H1 (cell line): ENCODE measurements around the gene COQ9. TPM values are rescaled to one million over a fixed set of nuclear protein-coding genes. Genes with fewer than 3 reads are reported as not detected.

Source experiments
- CTCF ChIA-PET: fragments of 300-600 bp; sonication (Branson Sonifier 250); formaldehyde crosslinking; loops from one replicate; lab custom pipeline; 2021; ENCODE audit not compliant: partially characterized antibody; lab: Charles Lee
- POLR2A ChIA-PET: fragments of 300-600 bp; sonication (Branson Sonifier 250); formaldehyde crosslinking; loops from one replicate; lab custom pipeline; 2021; ENCODE audit warnings: inconsistent platforms; ENCODE audit not compliant: partially characterized antibody; lab: Charles Lee
- DNase-seq, 2 experiments: peaks; one replicate each; pipeline versions ENCODE4 v3.0.0 to v3.0.0-alpha.2; 2010 to 2022; ENCODE audit warnings: low spot score in 2 of 2, low read depth in 1 of 2, mixed read lengths in 1 of 2
- FAIRE-seq: peaks from 2 replicates; lab custom pipeline; 2011; peaks lifted over from hg19 to GRCh38; lab: Jason Lieb, UNC
- H2AFZ ChIP-seq: 2 replicates; pipeline ENCODE4 v1.8.1; 2012; ENCODE audit warnings: low read length, inconsistent platforms
- H2AK5ac ChIP-seq: 2 replicates; pipeline ENCODE4 v1.6.1; 2013; ENCODE audit warnings: low read depth, low read length
- H2BK120ac ChIP-seq: replicated peaks from 2 replicates; pipeline ENCODE3; 2013; ENCODE audit warnings: low read depth, low read length, inconsistent platforms
- H2BK12ac ChIP-seq: 2 replicates; pipeline ENCODE4 v1.6.1; 2013; ENCODE audit warnings: low read depth, low read length
- H2BK15ac ChIP-seq: 2 replicates; pipeline ENCODE4 v1.6.1; 2013; ENCODE audit warnings: low read length
- H2BK20ac ChIP-seq: 2 replicates; pipeline ENCODE4 v1.6.1; 2013; ENCODE audit warnings: low read length
- H2BK5ac ChIP-seq: 2 replicates; pipeline ENCODE4 v1.6.1; 2013; ENCODE audit warnings: low read depth, low read length
- H3K14ac ChIP-seq: 2 replicates; pipeline ENCODE4 v1.6.1; 2013; ENCODE audit warnings: inconsistent platforms; ENCODE audit not compliant: insufficient read length
- H3K18ac ChIP-seq: 2 replicates; pipeline ENCODE4 v1.6.1; 2013; ENCODE audit warnings: low read length; ENCODE audit errors: extremely low read depth
- H3K23ac ChIP-seq: 2 replicates; pipeline ENCODE4 v1.6.1; 2013; ENCODE audit warnings: inconsistent platforms; ENCODE audit not compliant: insufficient read length
- H3K23me2 ChIP-seq: 2 replicates; pipeline ENCODE4 v1.6.1; 2013; ENCODE audit warnings: low read depth, low read length
- H3K27ac ChIP-seq: 2 replicates; pipeline ENCODE4 v1.6.1; 2011; ENCODE audit warnings: low read depth, low read length, inconsistent platforms
- H3K27me3 ChIP-seq, 4 experiments: replicated peaks in 1 of 4; 1 replicate in 1 of 4; 2 replicates in 3 of 4; pipeline versions ENCODE4 v1.6.1 to v1.8.1; 2011 to 2013; ENCODE audit warnings: low read length in 3 of 4, mild to moderate bottlenecking in 3 of 4, inconsistent platforms in 2 of 4, mixed read lengths in 2 of 4, moderate library complexity in 1 of 4; ENCODE audit not compliant: control insufficient read depth in 3 of 4, insufficient read depth in 3 of 4; ENCODE audit errors: extremely low read depth in 1 of 4
- H3K36me3 ChIP-seq, 4 experiments: 2 replicates each; pipeline versions ENCODE4 v1.6.1 to v1.8.1; 2011 to 2013; ENCODE audit warnings: mild to moderate bottlenecking in 4 of 4, low read length in 3 of 4, moderate library complexity in 2 of 4, control low read depth in 1 of 4, inconsistent platforms in 1 of 4; ENCODE audit not compliant: insufficient read depth in 4 of 4, control insufficient read depth in 2 of 4
- H3K4ac ChIP-seq: replicated peaks from 2 replicates; pipeline ENCODE3; 2013; ENCODE audit warnings: low read length, low read depth, mixed read lengths, inconsistent platforms; ENCODE audit not compliant: insufficient read length
- H3K4me1 ChIP-seq, 4 experiments: replicated peaks in 1 of 4; 1 replicate in 1 of 4; 2 replicates in 3 of 4; pipeline versions ENCODE4 v1.6.1 to v1.8.1; 2011 to 2013; ENCODE audit warnings: low read length in 3 of 4, inconsistent platforms in 2 of 4, mixed read lengths in 1 of 4; ENCODE audit not compliant: insufficient read depth in 4 of 4, control insufficient read depth in 3 of 4
- H3K4me2 ChIP-seq, 2 experiments: 2 replicates each; pipeline versions ENCODE4 v1.6.1 to v1.8.1; 2011 to 2013; ENCODE audit warnings: low read depth in 2 of 2, low read length in 2 of 2, control low read depth in 1 of 2, inconsistent platforms in 1 of 2, mild to moderate bottlenecking in 1 of 2; ENCODE audit not compliant: insufficient read depth in 1 of 2
- H3K4me3 ChIP-seq, 4 experiments: fragments of 200-600, 300-600 bp in 1 of 4; sonication (generic), shearing (Covaris generic), sonication (Bioruptor Twin) in 1 of 4; 2 replicates each; pipeline versions ENCODE4 v1.5.1 to v1.8.1; 2011 to 2016; ENCODE audit warnings: low read length in 4 of 4, low read depth in 3 of 4, control low read depth in 2 of 4, inconsistent platforms in 2 of 4, mild to moderate bottlenecking in 2 of 4, mixed read lengths in 1 of 4, moderate library complexity in 1 of 4; ENCODE audit not compliant: insufficient read depth in 2 of 4; ENCODE audit errors: extremely low read depth in 1 of 4
- H3K56ac ChIP-seq: replicated peaks from 2 replicates; pipeline ENCODE3; 2013; ENCODE audit warnings: low read depth, mild to moderate bottlenecking, mixed read lengths, low read length, inconsistent platforms; ENCODE audit not compliant: insufficient read length
- H3K79me1 ChIP-seq: 2 replicates; pipeline ENCODE4 v1.6.1; 2013; ENCODE audit warnings: low read depth, low read length, control low read depth
- H3K79me2 ChIP-seq, 2 experiments: 2 replicates each; pipeline versions ENCODE4 v1.6.1 to v1.8.1; 2012 to 2013; ENCODE audit warnings: low read length in 2 of 2, mild to moderate bottlenecking in 2 of 2, inconsistent platforms in 1 of 2; ENCODE audit not compliant: insufficient read depth in 2 of 2, control insufficient read depth in 1 of 2
- H3K9ac ChIP-seq, 4 experiments: replicated peaks in 1 of 4; 1 replicate in 1 of 4; 2 replicates in 3 of 4; pipeline versions ENCODE4 v1.6.1 to v1.8.1; 2011 to 2013; ENCODE audit warnings: low read depth in 3 of 4, low read length in 3 of 4, control low read depth in 2 of 4, mild to moderate bottlenecking in 2 of 4, moderate library complexity in 2 of 4, inconsistent platforms in 1 of 4; ENCODE audit errors: extremely low read depth in 1 of 4
- H3K9me3 ChIP-seq, 2 experiments: 2 replicates each; pipeline versions ENCODE4 v1.6.1 to v1.8.1; 2012 to 2013; ENCODE audit warnings: mild to moderate bottlenecking in 2 of 2, moderate library complexity in 2 of 2, control low read depth in 1 of 2, inconsistent platforms in 1 of 2, low read depth in 1 of 2, low read length in 1 of 2, mixed read lengths in 1 of 2; ENCODE audit not compliant: insufficient read depth in 2 of 2
- H4K20me1 ChIP-seq, 2 experiments: replicated peaks in 1 of 2; 2 replicates each; pipeline versions ENCODE3 to v1.8.1; 2011 to 2013; ENCODE audit warnings: inconsistent platforms in 2 of 2, low read length in 2 of 2, mild to moderate bottlenecking in 1 of 2; ENCODE audit not compliant: insufficient read depth in 2 of 2, control insufficient read depth in 1 of 2
- H4K5ac ChIP-seq: 2 replicates; pipeline ENCODE4 v1.6.1; 2013; ENCODE audit warnings: low read length, low read depth, mixed read lengths, inconsistent platforms; ENCODE audit not compliant: insufficient read length
- H4K8ac ChIP-seq: 2 replicates; pipeline ENCODE4 v1.8.0; 2013; ENCODE audit warnings: mild to moderate bottlenecking, moderate library complexity, low read length, inconsistent platforms; ENCODE audit not compliant: insufficient read depth; ENCODE audit errors: extremely low read depth
- H4K91ac ChIP-seq: replicated peaks from 2 replicates; pipeline ENCODE3; 2013; ENCODE audit warnings: low read length, mixed read lengths, inconsistent platforms; ENCODE audit not compliant: insufficient read length
- EP300 ChIP-seq, 2 experiments: IDR thresholded peaks; 1 replicate in 1 of 2; 2 replicates in 1 of 2; pipeline ENCODE4 v1.6.1; 2011 to 2012; ENCODE audit warnings: low read depth in 2 of 2, low read length in 2 of 2, mild to moderate bottlenecking in 2 of 2, borderline replicate concordance in 1 of 2, inconsistent platforms in 1 of 2, moderate library complexity in 1 of 2
- EZH2 ChIP-seq: fragments of 200-600 bp; sonication (generic); IDR thresholded peaks from 2 replicates; pipeline ENCODE4 v1.7.1; 2012; ENCODE audit warnings: low read depth, mild to moderate bottlenecking, moderate library complexity, low read length, inconsistent platforms; ENCODE audit not compliant: severe bottlenecking
- FOSL1 ChIP-seq: IDR thresholded peaks from 2 replicates; pipeline ENCODE4 v1.6.1; 2011; ENCODE audit warnings: mild to moderate bottlenecking, low read depth, low read length, moderate library complexity; ENCODE audit not compliant: insufficient read depth
- JUN ChIP-seq: IDR thresholded peaks from 2 replicates; pipeline ENCODE4 v1.6.1; 2011; ENCODE audit warnings: low read depth, mild to moderate bottlenecking, improper control_type of control experiment, low read length
- NRF1 ChIP-seq: IDR thresholded peaks from 2 replicates; pipeline ENCODE4 v1.6.1; 2011; ENCODE audit warnings: mild to moderate bottlenecking, low read depth, low read length, improper control_type of control experiment
- POLR2A ChIP-seq, 2 experiments: IDR thresholded peaks; 1 replicate in 1 of 2; 2 replicates in 1 of 2; pipeline ENCODE4 v1.6.1; 2011; ENCODE audit warnings: low read depth in 2 of 2, low read length in 2 of 2, mild to moderate bottlenecking in 2 of 2; ENCODE audit errors: control extremely low read depth in 1 of 2
- RFX5 ChIP-seq: IDR thresholded peaks from 2 replicates; pipeline ENCODE4 v1.6.1; 2011; ENCODE audit warnings: low read depth, low read length, improper control_type of control experiment, borderline replicate concordance
- SIRT6 ChIP-seq: IDR thresholded peaks from one replicate; pipeline ENCODE4 v1.7.1; 2012; ENCODE audit warnings: low read length, inconsistent platforms
- SIX5 ChIP-seq: IDR thresholded peaks from 2 replicates; pipeline ENCODE4 v1.6.1; 2011; ENCODE audit warnings: mild to moderate bottlenecking, low read depth, low read length
- SP2 ChIP-seq: IDR thresholded peaks from 2 replicates; pipeline ENCODE4 v1.6.1; 2012; ENCODE audit warnings: mild to moderate bottlenecking, low read length, inconsistent platforms
- SP4 ChIP-seq: IDR thresholded peaks from 2 replicates; pipeline ENCODE4 v1.6.1; 2012; ENCODE audit warnings: low read length, inconsistent platforms
- SRF ChIP-seq: IDR thresholded peaks from 2 replicates; pipeline ENCODE4 v1.6.1; 2011; ENCODE audit warnings: mild to moderate bottlenecking, low read depth, low read length, moderate library complexity
- TBP ChIP-seq: IDR thresholded peaks from 2 replicates; pipeline ENCODE4 v1.6.1; 2011; ENCODE audit warnings: low read depth, low read length, improper control_type of control experiment
- TEAD4 ChIP-seq: IDR thresholded peaks from 2 replicates; pipeline ENCODE4 v1.6.1; 2012; ENCODE audit warnings: low read depth, low read length, inconsistent platforms, mixed read lengths
- USF2 ChIP-seq: IDR thresholded peaks from 2 replicates; pipeline ENCODE4 v1.6.1; 2011; ENCODE audit warnings: low read length, improper control_type of control experiment
- WGBS, 2 experiments: shearing (Covaris generic) in 1 of 2; methylation state at CpG; one replicate each; pipeline versions ENCODE4 v1.1.6 to v1.1.7; 2013 to 2015; ENCODE audit warnings: low lambda C conversion rate in 2 of 2, mixed read lengths in 2 of 2, inconsistent platforms in 1 of 2, low coverage in 1 of 2, missing lambda C conversion rate in 1 of 2; ENCODE audit not compliant: insufficient replicate concordance in 2 of 2, insufficient coverage in 1 of 2, insufficient read length in 1 of 2; ENCODE audit errors: extremely low coverage in 1 of 2, missing lambda C conversion rate in 1 of 2; 5-methylcytosine and 5-hydroxymethylcytosine counted together
- polyA plus RNA-seq, 7 experiments: library from polyadenylated mRNA; depleted of rRNA in 3 of 7; stranded (reverse) in 5 of 7; unstranded in 2 of 7; fragments of >200 nt in 5 of 7; fragments of 200-250 nt in 2 of 7; gene quantifications; 1 replicate in 5 of 7; 2 replicates in 1 of 7; 4 replicates in 1 of 7; pipeline versions ENCODE4 v1.2.1 to v1.2.3, GENCODE V29; 2011 to 2013; ENCODE audit warnings: missing spikeins in 2 of 7, mixed read lengths in 2 of 7
- total RNA-seq: library from RNA; stranded (reverse); fragmentation: NEBNext Ultra II Directional; extraction: Animal tissue kit (Norgen Biotek cat#: 25700); gene quantifications from 2 replicates; pipeline ENCODE4 v1.2.1, GENCODE V29; 2021

Gene COQ9
- total and polyA plus RNA-seq, 2 of the 8 experiments (the other 6 are each of a cell fraction or from before 2014, with no cell fraction given): 33.3 to 60.3 TPM

GRCh38 chr16:57427307-57427706 lies 20.0 kb upstream of the COQ9 start:
- no peak overlapping the region for H3K4me2 ChIP-seq
- WGBS, 2 experiments: 92% methylated on average over 8 of the region's 8 CpGs; no CpG with 5 or more reads in 1 of the 2 experiments
- no peak overlapping the region for H3K14ac ChIP-seq
- H3K4ac ChIP-seq: no peak overlapping the region
- FAIRE-seq (no peak), DNase-seq (no peak)
- H3K23ac ChIP-seq: no peak overlapping the region
- H2AFZ ChIP-seq: no peak overlapping the region
- H3K4me1 ChIP-seq: no peaks in the 10 kb centered on the region
- H3K4me3 ChIP-seq: no peak overlapping the region
- no peak overlapping the region for H2BK20ac ChIP-seq
- no peak overlapping the region for H3K56ac ChIP-seq
- no peak overlapping the region for H2BK5ac ChIP-seq
- H2BK120ac ChIP-seq: no peak overlapping the region
- H4K5ac ChIP-seq: no peak overlapping the region
- H3K27me3 ChIP-seq: no peaks in the 10 kb centered on the region
- H2BK12ac ChIP-seq: no peak overlapping the region
- H3K79me2 ChIP-seq: no peaks in the 10 kb centered on the region
- ChIA-PET POLR2A (interaction anchor here (1.1 to 1.2 kb wide), 2 partner anchors 9 to 19 kb away, joined by 3 to 4 read pairs; partner anchors contain the start of genes CIAPIN1 and COQ9), CTCF (interaction anchor here (1.7 to 19.2 kb wide), 3 partner anchors 9 to 123 kb away, joined by 3 to 513 read pairs (median 20); no protein-coding TSS in a partner anchor)
- no peaks in the 10 kb centered on the region for H3K23me2 ChIP-seq
- no peak overlapping the region for H3K27ac ChIP-seq
- H2AK5ac ChIP-seq: no peak overlapping the region
- no peak overlapping the region for H2BK15ac ChIP-seq
- H3K36me3 ChIP-seq: peaks cover 9 to 39% (median 30%) of the 10 kb centered on the region in 4 experiments; a peak in 7 of 8 replicates
- no peaks in the 10 kb centered on the region for H3K79me1 ChIP-seq
- H3K18ac ChIP-seq: no peak overlapping the region
- H4K8ac ChIP-seq: no peak overlapping the region
- no peak overlapping the region for H4K91ac ChIP-seq
- no peaks in the 10 kb centered on the region for H3K9me3 ChIP-seq
- H4K20me1 ChIP-seq: peaks cover 0 to 2% of the 10 kb centered on the region in 2 experiments
- H3K9ac ChIP-seq: no peak overlapping the region
- no peak for TF ChIP-seq TEAD4
- no peak for TF ChIP-seq POLR2A (IDR thresholded peaks at IDR 0.05; ENCODE audit: control extremely low read depth in 1 of 2, low read depth in 2 of 2, low read length in 2 of 2)
- no peak for TF ChIP-seq TBP
- TF ChIP-seq SP4: no peak
- no peak for TF ChIP-seq EP300 (IDR thresholded peaks at IDR 0.05; ENCODE audit: borderline replicate concordance in 1 of 2, low read depth in 2 of 2, low read length in 2 of 2)
- no peak for TF ChIP-seq JUN
- TF ChIP-seq SIX5: no peak
- no peak for TF ChIP-seq SRF
- TF ChIP-seq NRF1: no peak
- TF ChIP-seq EZH2: no peak
- no peak for TF ChIP-seq RFX5
- TF ChIP-seq USF2: no peak
- TF ChIP-seq SIRT6: no peak
- no peak for TF ChIP-seq FOSL1
- TF ChIP-seq SP2: no peak
